Measurements from ENCODE around the gene RELCH.

GRCh38 chr18:62248313-62248712 lies 61.3 kb downstream of the RELCH start:
- TF ChIP-seq CTCF (IDR thresholded peaks at IDR 0.05) (no peak), POLR2A (IDR thresholded peaks at IDR 0.05) (no peak), EP300 (IDR thresholded peaks at IDR 0.05) (no peak)

Measured in ovary (tissue), 3 donors.